IMR-90 (cell line): ENCODE results near the gene FIBIN.

Source experiments
- CTCF ChIP-seq: conservative IDR thresholded peaks from 2 replicates; pipeline ENCODE4 v1.5.1; 2012; ENCODE audit warnings: mild to moderate bottlenecking, low read depth, low read length, improper control_type of control experiment
- NFE2L2 ChIP-seq: fragments of 150-350 bp; IDR thresholded peaks from 2 replicates; pipeline ENCODE4 v1.6.1; 2016; ENCODE audit warnings: low read depth, mild to moderate bottlenecking, low read length
- POLR2A ChIP-seq: IDR thresholded peaks from 2 replicates; pipeline ENCODE4 v1.6.1; 2012; ENCODE audit warnings: mild to moderate bottlenecking, low read depth, low read length
- RAD21 ChIP-seq: IDR thresholded peaks from 2 replicates; pipeline ENCODE4 v1.6.1; 2012; ENCODE audit warnings: low read length, improper control_type of control experiment
- RCOR1 ChIP-seq: IDR thresholded peaks from 2 replicates; pipeline ENCODE4 v1.6.1; 2012; ENCODE audit warnings: mild to moderate bottlenecking, low read length, improper control_type of control experiment; ENCODE audit not compliant: insufficient replicate concordance
- USF2 ChIP-seq: fragments of 150-350 bp; IDR thresholded peaks from 2 replicates; pipeline ENCODE4 v1.6.1; 2017; ENCODE audit warnings: mild to moderate bottlenecking, antibody characterized with exemption, low read length, low read depth

GRCh38 chr11:27002838-27003237, 8.9 kb downstream of the FIBIN start:
- TF ChIP-seq USF2 (no peak), RCOR1 (no peak), CTCF (no peak), NFE2L2 (no peak), POLR2A (no peak), RAD21 (no peak)
